Esophagus squamous epithelium (tissue), 5 donors: ENCODE data around the gene PHACTR2. TPM values are rescaled to one million over a fixed set of nuclear protein-coding genes. Genes with fewer than 3 reads are reported as not detected.

ENCODE experiments used
- DNase-seq: peaks from one replicate; lab custom pipeline; 2025; lab: John Stamatoyannopoulos, UW
- H3K27ac ChIP-seq, 4 donors: fragments of 200-600 bp; sonication (generic); one replicate each; pipeline ENCODE4 v1.5.1; 2016 to 2019; ENCODE audit warnings: mild to moderate bottlenecking in 1 of 4
- H3K27me3 ChIP-seq, 4 donors: fragments of 200-600 bp; sonication (generic); 1 replicate in 3 of 4; 2 replicates in 1 of 4; pipeline versions ENCODE4 v1.5.1 to v1.6.0; 2017 to 2021; ENCODE audit warnings: antibody characterized with exemption in 1 of 4
- H3K36me3 ChIP-seq, 3 donors: fragments of 200-600 bp; sonication (generic); one replicate each; pipeline ENCODE4 v1.5.1; 2016 to 2019
- H3K4me1 ChIP-seq, 3 donors: fragments of 200-600 bp; sonication (generic); one replicate each; pipeline ENCODE4 v1.5.1; 2017 to 2019
- H3K4me3 ChIP-seq, 4 donors: fragments of 200-600 bp; sonication (generic); 1 replicate in 3 of 4; 2 replicates in 1 of 4; pipeline ENCODE4 v1.5.1; 2016 to 2019; ENCODE audit warnings: mild to moderate bottlenecking in 2 of 4, moderate library complexity in 1 of 4
- H3K9me3 ChIP-seq, 3 donors: fragments of 200-600 bp; sonication (generic); one replicate each; pipeline ENCODE4 v1.5.1; 2016 to 2019
- POLR2A ChIP-seq, 4 donors: fragments of 450-650 bp; IDR thresholded peaks; one replicate each; pipeline ENCODE4 v1.6.1; 2017; ENCODE audit warnings: antibody characterized with exemption in 4 of 4, mild to moderate bottlenecking in 4 of 4, moderate library complexity in 3 of 4
- WGBS, 2 donors: methylation state at CpG; one replicate each; pipeline ENCODE4 v1.1.5; 2018; 5-methylcytosine and 5-hydroxymethylcytosine counted together
- intact Hi-C: fragments of 100-400 bp; cut with DNase I; formaldehyde crosslinking; loops from one replicate; pipeline ENCODE4 v1.15.0; 2022
- total RNA-seq, 4 donors: library from RNA; depleted of rRNA; stranded (reverse); fragments of >200 nt; gene quantifications; one replicate each; pipeline ENCODE4 v1.1.0, GENCODE V29; 2016
- TF ChIP-seq, protein P1 (sequence below), 6 experiments: fragments of 450-650 bp in 4 of 6; fragments of 200-600 bp in 2 of 6; sonication (generic) in 2 of 6; IDR thresholded peaks; one replicate each; pipeline ENCODE4 v1.5.1; 2016 to 2019; ENCODE audit warnings: antibody characterized with exemption in 6 of 6, mild to moderate bottlenecking in 4 of 6, moderate library complexity in 4 of 6
- donor health status: DM: yes; HTN: yes; CAD: no.

The PHACTR2 gene
- total RNA-seq, 4 donors from 2014 or later, result 25.1 to 76.9 (median 45.1) TPM

DNA sequence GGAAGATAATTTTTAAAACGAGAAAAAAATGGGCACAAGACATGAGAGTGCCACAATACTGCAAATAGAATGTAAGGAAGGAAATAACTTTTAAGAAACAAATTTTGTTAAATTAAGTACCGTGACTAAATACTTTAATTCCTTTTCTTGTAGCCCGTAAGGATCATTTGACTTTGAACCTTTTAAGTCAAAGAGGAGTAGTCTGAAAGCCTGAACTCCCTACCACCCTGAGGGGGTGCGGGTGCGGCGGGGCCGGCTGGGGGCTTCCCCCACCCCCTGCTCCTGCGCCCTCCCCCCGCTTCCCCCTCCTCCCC lies 231 bp upstream of the PHACTR2 start:
- intact Hi-C loops, result no loop called here
- H3K4me1 ChIP-seq, result peaks cover 29 to 84% (median 42%) of the 10 kb centered on the region in 3 donors

DNA sequence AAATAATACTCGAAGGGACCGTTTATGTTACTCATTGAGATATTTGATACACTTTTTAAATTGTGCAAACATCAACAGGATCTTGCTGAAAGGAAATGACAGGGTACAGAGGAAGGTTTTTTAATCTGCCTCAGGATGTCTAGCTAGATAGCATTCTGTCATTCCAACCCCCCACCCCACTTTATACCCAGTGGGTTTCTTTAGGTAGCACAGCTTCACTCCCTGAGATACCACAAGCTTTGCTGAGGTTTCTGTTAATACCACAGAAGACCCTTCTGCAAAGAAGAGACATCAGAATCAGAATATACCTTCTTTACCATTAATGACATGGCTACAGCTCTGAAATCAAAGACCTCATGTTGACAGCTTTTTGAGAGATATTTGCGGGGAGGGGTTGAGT lies 1.3 kb downstream of the PHACTR2 start:
- TF ChIP-seq POLR2A (IDR thresholded peaks at IDR 0.05), result no peak
- TF ChIP-seq, protein P1, sequence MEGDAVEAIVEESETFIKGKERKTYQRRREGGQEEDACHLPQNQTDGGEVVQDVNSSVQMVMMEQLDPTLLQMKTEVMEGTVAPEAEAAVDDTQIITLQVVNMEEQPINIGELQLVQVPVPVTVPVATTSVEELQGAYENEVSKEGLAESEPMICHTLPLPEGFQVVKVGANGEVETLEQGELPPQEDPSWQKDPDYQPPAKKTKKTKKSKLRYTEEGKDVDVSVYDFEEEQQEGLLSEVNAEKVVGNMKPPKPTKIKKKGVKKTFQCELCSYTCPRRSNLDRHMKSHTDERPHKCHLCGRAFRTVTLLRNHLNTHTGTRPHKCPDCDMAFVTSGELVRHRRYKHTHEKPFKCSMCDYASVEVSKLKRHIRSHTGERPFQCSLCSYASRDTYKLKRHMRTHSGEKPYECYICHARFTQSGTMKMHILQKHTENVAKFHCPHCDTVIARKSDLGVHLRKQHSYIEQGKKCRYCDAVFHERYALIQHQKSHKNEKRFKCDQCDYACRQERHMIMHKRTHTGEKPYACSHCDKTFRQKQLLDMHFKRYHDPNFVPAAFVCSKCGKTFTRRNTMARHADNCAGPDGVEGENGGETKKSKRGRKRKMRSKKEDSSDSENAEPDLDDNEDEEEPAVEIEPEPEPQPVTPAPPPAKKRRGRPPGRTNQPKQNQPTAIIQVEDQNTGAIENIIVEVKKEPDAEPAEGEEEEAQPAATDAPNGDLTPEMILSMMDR (IDR thresholded peaks at IDR 0.05), result no peak
- intact Hi-C loops, result no loop called here

More for the DNA sequence above, 231 bp upstream of the PHACTR2 start:
- Histone ChIP-seq H3K27ac (peak overlapping the region; percentile 90 to 97 (median 94)), H3K27me3 (no peaks in the 10 kb centered on the region), H3K36me3 (no peaks in the 10 kb centered on the region), H3K9me3 (no peaks in the 10 kb centered on the region), H3K4me3 (peak overlapping the region; percentile 69 to 95 (median 82))
- no peak for TF ChIP-seq POLR2A (IDR thresholded peaks at IDR 0.05)
- TF ChIP-seq, protein P1 (IDR thresholded peaks at IDR 0.05), result no peak
- 1 to 4% methylated on average over 8 of the region's 9 CpGs for WGBS, 2 donors
- no peak for DNase-seq

DNA sequence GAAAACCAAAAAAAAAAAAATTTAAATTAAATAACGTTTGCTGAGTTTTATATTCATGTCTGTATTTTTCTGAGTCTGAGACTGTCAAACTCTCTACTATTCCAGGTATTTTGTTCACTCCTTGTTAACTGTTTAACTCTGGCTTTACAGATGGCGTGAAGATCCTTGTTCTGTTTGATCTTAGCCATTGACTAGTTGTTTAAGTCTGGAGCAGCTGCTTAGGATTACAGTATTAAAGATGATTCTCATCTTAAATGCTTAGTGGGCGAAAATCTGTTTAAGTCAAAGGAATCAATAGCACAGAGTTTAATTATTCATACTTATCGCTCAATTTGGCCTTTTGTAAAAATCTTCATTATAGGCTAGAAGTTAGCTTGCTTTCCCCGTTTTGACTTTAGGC lies 2.4 kb downstream of the PHACTR2 start:
- H3K4me3 ChIP-seq, result peak overlapping the region in 3 of 4 donors; percentile 69 to 95 (median 85)
- H3K9me3 ChIP-seq, result peaks cover 0 to 4% (median 0%) of the 10 kb centered on the region in 3 donors
- no peak for DNase-seq
- peak overlapping the region in 2 of 4 donors; percentile 94 for H3K27ac ChIP-seq
- no peaks in the 10 kb centered on the region for H3K27me3 ChIP-seq
- H3K4me1 ChIP-seq, result peaks cover 18 to 69% (median 19%) of the 10 kb centered on the region in 3 donors
- TF ChIP-seq, protein P1 (IDR thresholded peaks at IDR 0.05), result no peak
- no peak for TF ChIP-seq POLR2A (IDR thresholded peaks at IDR 0.05)
- intact Hi-C loops, result no loop called here
- WGBS, 2 donors, result 56 to 75% methylated on average over 5 of the region's 5 CpGs
- H3K36me3 ChIP-seq, result no peaks in the 10 kb centered on the region

More for the DNA sequence above, 1.3 kb downstream of the PHACTR2 start:
- peak overlapping the region; percentile 90 to 97 (median 94) for H3K27ac ChIP-seq
- peaks cover 0 to 4% (median 0%) of the 10 kb centered on the region in 3 donors for H3K9me3 ChIP-seq
- H3K36me3 ChIP-seq, result no peaks in the 10 kb centered on the region
- H3K4me3 ChIP-seq, result peak overlapping the region; percentile 69 to 95 (median 82)
- no peak for DNase-seq
- no peaks in the 10 kb centered on the region for H3K27me3 ChIP-seq
- peaks cover 28 to 75% (median 30%) of the 10 kb centered on the region in 3 donors for H3K4me1 ChIP-seq
- WGBS, 2 donors, result 17 to 20% methylated on average over 3 of the region's 3 CpGs

DNA sequence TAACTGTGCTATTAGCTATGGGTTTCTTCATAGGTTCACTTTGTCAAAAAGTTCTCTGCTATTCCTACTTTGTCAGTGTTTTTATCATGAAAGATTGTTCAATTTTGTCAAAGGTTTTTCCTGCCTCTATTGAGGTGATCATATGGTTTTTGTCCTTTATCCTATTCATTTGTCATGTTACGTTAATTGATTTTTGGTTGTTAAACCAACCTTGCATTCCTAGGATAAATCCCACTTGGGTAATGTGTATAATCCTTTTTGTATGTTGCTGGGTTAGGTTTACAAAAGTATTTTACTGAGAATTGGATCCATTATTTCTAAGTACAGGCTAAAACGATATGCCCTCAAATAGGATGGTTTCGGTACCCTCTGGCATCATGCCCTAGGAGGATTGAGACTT lies 5.0 kb downstream of the PHACTR2 start:
- peaks cover 0 to 56% (median 8%) of the 10 kb centered on the region in 3 donors for H3K4me1 ChIP-seq
- H3K27me3 ChIP-seq, result no peaks in the 10 kb centered on the region
- DNase-seq, result no peak
- H3K9me3 ChIP-seq, result peaks cover 0 to 4% (median 0%) of the 10 kb centered on the region in 3 donors
- WGBS, 2 donors, result 86% methylated on average over 3 of the region's 3 CpGs
- no peaks in the 10 kb centered on the region for H3K36me3 ChIP-seq
- no peak overlapping the region for H3K27ac ChIP-seq
- TF ChIP-seq, protein P1 (IDR thresholded peaks at IDR 0.05), result no peak
- TF ChIP-seq POLR2A (IDR thresholded peaks at IDR 0.05), result no peak
- H3K4me3 ChIP-seq, result no peak overlapping the region
- intact Hi-C loops, result no loop called here

DNA sequence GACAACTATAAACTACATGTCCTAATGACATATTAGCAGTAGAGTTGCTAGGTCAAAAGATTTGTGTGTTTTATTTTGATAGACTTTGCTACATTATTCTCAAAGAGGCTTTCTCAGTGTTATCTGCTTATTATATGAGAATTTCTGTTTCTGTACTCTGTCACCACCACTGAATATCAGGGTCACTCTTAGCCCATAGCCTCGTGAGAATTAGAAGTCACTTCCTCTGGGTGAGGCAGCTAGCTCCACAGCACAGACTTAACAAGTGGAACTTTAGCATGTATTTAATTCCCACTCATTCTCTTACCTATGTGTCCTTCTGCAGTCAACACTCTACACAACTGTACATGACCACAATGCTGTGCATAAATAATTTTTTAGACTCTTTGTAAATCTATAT lies 6.7 kb downstream of the PHACTR2 start:
- Histone ChIP-seq H3K4me1 (peaks cover 0 to 56% (median 8%) of the 10 kb centered on the region in 3 donors), H3K27ac (no peak overlapping the region), H3K9me3 (peaks cover 0 to 4% (median 0%) of the 10 kb centered on the region in 3 donors), H3K4me3 (no peak overlapping the region), H3K27me3 (no peaks in the 10 kb centered on the region), H3K36me3 (no peaks in the 10 kb centered on the region)
- WGBS, 2 donors, result 50 to 88% methylated on average over 1 of the region's 1 CpG
- TF ChIP-seq, protein P1 (IDR thresholded peaks at IDR 0.05), result no peak
- no peak for TF ChIP-seq POLR2A (IDR thresholded peaks at IDR 0.05)
- DNase-seq, result no peak
- intact Hi-C loops, result no loop called here
